Loucy (cell line): Measurements from ENCODE around the gene CACNA1D.

Experiments used
- EZH2phosphoT487 ChIP-seq: fragments of 200-600 bp; IDR thresholded peaks from 2 replicates; pipeline ENCODE4 v1.6.1; 2018; ENCODE audit warnings: antibody characterized with exemption, mild to moderate bottlenecking, moderate library complexity, borderline replicate concordance
- TF ChIP-seq, protein P1 (sequence below): fragments of 200-600 bp; sonication (generic); conservative IDR thresholded peaks from 2 replicates; pipeline ENCODE4 v1.5.1; 2014; ENCODE audit warnings: mild to moderate bottlenecking, antibody characterized with exemption, low read length

DNA sequence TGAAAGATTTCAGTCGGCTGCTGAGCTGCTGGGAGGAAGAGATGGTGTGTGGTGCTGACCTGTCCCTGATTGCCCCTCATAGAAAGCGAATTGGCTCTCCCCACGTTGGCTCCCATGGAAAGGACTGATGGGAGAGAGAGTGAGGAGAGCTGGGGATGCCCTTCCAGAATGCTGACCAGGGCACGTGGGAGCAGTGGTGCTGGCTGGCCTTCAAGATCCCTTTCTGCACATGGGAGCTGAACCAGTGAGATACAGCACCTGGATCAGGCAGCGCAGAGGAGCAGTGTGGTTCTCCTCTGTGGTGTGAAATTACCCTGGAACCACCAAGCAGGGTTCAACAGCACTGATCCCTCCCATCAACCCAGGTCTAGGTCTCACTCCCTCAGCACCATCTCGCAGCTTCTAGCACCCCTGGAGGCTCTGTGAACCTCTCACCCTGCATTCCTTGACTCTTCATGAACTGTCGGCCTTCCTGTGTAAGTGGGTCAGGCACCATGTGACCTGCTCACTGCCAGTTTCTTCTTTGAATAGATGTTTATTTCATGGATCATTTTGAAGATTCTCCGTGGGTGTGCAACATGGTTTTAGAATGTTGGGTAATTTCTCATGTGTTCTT is 55.7 kb downstream of the CACNA1D start:
- no peak for TF ChIP-seq EZH2phosphoT487
- TF ChIP-seq, protein P1, sequence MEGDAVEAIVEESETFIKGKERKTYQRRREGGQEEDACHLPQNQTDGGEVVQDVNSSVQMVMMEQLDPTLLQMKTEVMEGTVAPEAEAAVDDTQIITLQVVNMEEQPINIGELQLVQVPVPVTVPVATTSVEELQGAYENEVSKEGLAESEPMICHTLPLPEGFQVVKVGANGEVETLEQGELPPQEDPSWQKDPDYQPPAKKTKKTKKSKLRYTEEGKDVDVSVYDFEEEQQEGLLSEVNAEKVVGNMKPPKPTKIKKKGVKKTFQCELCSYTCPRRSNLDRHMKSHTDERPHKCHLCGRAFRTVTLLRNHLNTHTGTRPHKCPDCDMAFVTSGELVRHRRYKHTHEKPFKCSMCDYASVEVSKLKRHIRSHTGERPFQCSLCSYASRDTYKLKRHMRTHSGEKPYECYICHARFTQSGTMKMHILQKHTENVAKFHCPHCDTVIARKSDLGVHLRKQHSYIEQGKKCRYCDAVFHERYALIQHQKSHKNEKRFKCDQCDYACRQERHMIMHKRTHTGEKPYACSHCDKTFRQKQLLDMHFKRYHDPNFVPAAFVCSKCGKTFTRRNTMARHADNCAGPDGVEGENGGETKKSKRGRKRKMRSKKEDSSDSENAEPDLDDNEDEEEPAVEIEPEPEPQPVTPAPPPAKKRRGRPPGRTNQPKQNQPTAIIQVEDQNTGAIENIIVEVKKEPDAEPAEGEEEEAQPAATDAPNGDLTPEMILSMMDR, result no peak
